Stimulated activated CD4-positive, alpha-beta T cell treated with anti-CD3 and anti-CD28 coated beads, Interleukin-12 subunit alpha, Interleukin-12 subunit beta, amount 100 ng/mL, for 48 hours (primary cell): ENCODE data around the gene SLC35E3.
"Not testable (repeated sequence)": the region's sequence is repeated elsewhere in the genome, so short reads cannot be mapped to it uniquely, and the experiment has no call there.

Experiments
- DNase-seq, 3 donors: peaks; one replicate each; pipeline ENCODE4 v3.0.0-alpha.2; 2020; ENCODE audit warnings: low read depth in 2 of 3, low spot score in 1 of 3

Gene SLC35E3

DNA sequence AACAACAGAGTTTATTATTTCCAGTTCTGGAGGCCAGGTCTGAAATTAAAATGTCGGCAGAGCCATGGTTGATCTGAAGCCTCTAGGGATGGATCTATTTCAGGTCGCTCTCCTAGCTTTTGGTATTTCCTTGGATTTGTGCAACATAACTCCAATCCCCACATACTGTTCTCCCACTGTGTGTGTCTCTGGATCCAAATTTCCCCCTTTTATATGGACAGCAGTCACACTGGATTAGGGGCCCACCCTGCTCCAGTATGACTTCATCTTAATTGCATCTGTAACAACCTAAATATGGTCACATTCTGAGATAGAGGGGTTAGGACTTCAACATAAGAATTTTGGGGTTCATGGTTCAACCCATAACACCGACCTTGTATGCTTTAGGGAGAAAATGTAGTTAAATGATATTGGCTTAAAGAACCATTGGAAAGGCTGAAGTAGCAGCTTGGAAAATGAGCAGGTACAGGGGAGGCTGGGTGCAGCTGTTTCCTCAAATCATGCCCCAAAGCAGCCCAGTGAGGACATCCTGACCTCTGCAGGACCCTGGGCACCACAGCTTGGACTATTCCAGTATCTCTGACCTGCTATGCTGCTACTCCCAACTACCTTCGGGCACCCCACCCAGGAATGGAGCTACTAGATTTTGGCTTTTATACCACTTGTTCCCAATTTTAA is 48.1 kb downstream of the SLC35E3 start:
- no peak for DNase-seq

DNA sequence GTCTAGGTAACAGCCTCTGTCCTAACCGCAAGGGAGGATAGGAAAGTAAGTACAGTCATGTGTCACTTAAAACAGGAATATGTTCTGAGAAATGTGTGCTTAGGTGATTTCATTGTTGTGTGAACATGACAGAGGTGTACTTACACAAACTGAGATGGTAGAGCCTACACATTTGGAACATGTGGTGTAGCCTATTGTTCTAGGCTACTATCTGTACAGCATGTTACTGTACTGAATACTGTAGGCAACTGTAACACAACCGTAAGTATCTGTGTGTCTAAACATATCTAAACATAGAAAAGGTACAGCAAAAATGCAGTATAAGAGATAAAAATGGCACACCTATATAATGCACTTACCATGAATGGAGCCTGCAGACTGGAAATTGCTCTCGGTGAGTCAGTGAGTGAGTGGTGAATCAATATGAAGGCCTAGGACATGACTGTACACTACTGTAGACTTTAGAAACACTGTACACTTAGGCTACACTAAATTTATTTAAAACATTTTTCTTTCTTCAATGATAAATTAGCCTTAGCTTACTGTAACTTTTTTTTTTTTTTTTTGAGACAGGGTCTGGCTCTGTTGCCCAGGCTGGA is 48.8 kb downstream of the SLC35E3 start:
- no peak for DNase-seq

DNA sequence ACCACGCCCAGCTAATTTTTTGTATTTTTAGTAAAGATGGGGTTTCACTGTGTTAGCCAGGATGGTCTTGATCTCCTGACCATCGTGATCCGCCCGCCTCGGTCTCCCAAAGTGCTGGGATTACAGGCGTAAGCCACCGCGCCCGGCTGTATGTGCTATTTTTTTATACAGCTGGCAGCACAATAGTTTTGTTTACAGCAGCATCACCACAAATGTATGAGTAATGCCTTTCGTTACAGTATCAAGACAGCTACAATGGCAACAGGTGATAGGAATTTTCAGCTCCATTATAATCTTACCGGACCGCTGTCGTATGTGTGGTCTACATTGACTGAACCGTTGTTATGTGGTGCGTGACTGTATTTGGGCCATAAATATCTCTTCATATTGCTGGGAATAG is 50.4 kb downstream of the SLC35E3 start:
- DNase-seq: no peak

DNA sequence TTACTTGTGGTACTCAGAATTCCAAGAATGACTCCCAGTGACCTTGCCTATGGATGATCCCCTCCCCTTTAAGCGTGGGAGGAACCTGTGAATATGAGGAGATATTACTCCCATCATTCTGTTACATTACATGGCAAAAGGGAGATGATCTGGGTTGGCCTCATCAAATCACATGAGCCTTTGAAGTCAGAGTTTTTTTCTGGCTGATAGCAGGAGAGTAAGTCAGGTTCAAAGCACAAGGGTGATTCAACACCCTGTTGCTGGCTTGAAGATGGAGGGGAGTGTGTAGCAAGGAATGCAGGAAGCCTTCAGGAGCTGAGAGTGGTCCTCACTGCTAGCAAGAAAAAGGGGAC is 52.9 kb downstream of the SLC35E3 start:
- DNase-seq: no peak

DNA sequence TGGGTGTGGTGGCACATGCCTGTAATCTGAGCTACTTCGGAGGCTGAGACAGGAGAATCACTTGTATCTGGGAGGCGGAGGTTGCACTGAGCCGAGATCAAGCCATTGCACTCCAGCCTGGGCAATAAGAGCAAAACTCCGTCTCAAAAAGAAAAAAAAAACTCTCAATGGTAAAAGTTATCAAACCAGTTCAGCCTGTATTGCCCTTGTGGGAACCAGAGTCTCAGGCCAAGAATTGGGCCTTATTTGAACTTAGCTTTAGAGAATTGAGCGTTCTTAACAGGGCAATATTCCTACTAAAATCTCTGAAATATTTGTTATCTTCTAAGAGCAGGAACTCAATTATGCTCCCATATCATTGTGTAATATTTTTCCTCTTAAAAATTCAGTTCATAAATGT is 54.3 kb downstream of the SLC35E3 start:
- DNase-seq: no peak

DNA sequence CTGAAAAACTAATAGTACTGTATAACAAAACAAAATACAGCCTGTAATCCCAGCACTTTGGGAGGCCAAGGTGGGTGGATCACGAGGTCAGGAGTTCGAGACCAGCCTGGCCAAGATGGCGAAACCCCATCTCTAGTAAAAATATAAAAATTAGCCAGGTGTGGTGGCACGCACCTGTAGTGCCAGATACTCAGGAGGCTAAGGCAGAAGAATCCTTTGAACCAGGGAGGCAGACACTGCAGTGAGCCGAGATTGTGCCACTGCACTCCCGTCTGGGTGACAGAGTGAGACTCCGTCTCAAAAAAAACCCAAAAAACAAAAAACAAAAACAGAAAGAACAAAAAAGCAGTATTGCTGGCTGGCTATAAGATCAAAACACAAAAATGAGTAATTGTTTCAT is 55.1 kb downstream of the SLC35E3 start:
- not testable (repeated sequence) for DNase-seq

DNA sequence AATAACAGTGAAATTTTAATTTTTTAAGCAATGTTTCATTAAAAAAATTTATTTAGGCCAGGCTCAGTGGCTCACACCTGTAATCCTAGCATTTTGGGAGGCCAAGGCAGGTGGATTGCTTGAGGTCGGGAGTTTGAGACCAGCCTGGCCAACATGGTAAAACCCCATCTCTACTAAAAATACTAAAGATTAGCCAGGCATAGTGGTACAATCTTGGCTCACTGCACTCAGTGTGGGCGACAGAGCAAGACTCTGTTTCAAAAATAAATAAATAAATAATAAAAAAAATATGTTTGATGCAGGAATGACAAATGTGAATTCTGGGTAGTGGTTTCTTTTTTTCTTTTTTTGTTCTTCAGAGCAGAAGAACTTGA is 56.4 kb downstream of the SLC35E3 start:
- DNase-seq: not testable (repeated sequence)

DNA sequence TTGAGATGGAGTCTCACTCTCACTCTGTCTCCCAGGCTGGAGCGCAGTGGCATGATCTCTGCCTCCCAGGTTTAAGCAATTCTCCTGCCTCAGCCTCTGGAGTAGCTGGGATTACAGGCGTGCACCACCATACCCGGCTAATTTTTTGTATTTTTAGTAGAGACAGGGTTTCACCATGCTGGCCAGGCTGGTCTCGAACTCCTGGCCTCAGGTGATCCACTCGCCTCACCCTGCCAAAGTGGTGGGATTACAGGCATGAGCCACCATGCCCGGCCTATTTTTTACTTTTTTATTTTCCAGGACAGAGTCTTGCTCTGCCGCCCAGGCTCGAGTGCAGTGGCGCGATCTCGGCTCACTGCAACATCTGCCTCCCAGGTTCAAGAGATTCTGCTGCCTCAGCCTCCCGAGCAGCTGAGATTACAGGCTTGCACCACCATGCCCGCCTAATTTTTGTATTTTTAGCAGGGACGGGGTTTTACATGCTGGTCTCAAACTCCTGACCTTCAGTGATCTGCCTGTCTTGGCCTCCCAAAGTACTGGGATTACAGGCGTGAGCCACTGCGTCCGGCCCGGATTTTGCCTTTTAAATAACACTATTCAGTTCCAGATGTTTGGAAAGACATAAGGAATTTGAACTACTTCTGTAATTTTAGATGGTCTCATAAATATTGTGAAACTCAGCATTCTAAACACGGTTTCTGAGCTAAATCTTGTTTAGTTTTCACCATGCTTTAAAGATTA is 57.1 kb downstream of the SLC35E3 start:
- DNase-seq: not testable (repeated sequence)

DNA sequence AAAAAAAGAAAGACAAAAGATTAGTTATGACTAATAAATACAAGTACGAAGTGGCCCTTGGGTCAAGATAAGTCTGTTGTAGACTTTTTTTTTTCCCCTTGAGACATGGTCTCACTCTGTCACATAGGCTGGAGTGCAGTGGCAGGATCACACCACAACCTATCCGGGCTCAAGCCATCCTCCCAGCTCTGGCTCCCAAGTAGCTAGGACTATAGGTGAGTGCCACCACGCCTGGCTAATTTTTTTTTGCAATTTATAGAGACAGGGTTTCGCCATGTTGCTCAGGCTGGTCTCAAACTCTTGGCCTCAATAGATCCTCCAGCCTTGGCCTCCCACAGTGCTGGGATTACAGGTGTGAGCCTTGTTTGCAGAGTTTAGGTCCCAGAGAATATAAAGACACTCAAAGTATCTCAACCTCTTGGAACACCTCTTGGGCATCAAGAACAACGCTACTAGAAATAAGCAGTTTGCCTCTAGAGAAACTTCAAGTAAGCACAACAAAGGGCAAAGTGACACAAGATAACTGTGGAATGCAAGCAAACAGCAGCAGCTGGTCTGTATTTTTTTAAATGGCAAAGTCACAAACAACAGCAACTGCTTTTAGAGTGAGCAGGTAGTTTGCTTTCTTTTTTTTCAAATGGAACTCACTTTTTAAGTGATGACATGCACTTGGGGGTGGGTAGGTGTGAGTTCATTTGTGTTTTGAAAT is 58.1 kb downstream of the SLC35E3 start:
- no peak for DNase-seq

DNA sequence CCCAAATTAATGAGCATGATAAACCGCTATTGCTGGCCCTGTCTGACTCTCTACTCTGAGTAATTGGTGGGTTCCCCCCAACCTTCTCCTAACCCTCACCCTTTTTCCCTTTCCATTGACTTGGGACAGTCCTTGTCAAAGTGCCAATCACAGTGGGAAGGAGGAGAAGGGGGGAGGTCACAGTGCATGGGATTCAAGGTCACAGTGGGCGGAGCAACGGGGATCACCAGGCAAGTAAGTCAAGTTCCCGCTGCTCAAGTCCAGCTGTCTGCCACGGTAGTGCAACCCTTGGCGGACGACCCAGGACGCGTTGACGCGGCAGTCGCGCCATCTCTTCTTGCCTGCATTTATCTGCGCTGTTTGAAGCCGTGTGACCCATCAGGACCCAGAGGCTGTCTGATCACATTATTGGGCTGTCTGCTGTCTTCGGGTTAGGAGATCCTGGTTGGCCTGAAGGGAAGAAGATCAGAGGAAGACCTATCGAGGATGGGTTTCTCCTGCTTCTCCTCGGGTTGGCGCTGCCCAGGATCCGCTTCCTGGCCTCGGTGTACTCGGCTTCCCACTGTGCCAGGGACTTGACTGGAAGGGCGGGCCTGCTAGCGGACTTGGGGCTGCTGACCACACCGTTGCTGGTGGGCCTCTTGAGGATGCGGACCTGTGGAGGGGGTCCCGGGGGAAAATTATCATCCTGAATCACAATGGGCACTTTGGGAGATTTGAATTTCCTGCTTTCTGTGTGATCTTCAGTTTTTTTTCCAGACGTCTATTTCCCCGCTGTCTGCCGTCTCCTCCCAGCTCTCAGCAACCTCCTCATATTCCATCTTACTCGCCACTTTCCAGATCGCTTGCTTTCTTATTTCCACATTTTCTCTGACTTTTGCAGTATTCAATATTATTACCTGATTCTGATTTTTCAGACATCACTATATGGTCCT is 58.9 kb downstream of the SLC35E3 start:
- no peak for DNase-seq

DNA sequence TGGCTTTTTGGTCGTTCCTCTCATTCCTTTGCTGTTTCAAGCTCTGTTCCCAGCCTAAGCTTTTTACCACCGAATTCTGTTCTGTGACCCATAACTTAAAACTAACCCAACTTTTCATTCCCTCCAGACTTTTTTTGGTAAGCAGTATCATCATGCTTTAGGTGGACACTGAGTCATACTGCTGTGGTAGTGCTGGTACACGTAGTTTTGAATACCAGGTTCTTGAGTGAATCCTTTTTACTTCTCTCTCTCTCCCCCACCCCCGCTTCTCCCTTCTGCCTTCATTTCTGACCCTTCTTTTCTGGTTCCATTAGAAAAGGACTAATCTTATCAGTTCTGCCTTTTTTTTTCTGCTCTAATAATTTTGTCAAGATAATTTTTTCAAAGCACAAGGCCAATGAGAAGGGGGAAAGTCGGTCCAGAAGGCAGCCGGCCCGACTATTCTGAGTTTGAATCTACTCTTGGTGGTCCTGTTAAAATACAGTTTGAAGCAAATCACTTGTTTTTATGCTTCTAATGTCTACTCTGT is 59.7 kb downstream of the SLC35E3 start:
- DNase-seq: no peak

DNA sequence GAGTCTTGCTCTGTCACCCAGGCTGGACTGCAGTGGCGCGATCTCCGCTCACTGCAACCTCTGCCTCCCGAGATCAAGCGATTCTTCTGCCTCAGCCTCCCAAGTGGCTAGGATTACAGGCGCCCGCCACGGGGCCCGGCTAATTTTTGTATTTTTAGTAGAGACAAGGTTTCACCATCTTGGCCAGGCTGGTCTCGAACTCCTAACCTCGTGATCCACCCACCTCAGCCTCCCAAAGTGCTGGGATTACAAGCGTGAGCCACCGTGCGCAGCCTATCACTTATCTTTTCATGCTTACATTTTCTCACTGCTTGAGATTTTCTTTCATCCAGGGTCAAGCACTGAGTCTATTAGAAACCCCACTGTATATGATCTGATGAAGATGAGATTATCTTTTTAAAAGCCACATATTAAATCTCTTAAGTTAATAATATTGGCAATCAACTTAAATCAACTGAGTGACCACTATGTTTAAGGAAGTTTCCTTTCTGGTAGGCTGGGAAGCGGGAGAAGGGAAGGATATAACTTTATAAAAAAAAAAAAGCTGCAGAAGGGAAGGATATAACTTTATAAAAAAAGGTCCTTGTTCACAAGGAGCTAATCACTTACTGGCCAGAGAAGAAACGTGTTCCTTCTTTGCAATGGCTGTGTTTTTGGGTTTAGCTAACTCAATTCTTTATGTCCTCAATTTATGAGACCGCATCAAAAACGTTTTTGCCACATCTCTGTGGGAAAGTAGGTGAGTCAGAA is 60.7 kb downstream of the SLC35E3 start:
- no peak for DNase-seq

DNA sequence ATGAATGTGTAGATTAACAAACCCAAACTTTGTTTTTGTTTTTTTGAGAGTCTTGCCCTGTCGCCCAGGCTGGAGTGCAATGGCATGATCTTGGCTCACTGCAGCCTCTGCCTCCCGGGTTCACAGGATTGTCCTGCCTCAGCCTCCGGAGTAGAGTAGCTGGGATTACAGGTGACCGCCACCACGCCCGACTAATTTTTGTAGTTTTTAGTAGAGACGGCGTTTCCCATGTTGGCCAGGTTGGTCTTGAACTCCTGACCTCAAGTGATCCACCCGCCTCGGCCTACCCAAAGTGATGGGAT is 61.2 kb downstream of the SLC35E3 start:
- not testable (repeated sequence) for DNase-seq

DNA sequence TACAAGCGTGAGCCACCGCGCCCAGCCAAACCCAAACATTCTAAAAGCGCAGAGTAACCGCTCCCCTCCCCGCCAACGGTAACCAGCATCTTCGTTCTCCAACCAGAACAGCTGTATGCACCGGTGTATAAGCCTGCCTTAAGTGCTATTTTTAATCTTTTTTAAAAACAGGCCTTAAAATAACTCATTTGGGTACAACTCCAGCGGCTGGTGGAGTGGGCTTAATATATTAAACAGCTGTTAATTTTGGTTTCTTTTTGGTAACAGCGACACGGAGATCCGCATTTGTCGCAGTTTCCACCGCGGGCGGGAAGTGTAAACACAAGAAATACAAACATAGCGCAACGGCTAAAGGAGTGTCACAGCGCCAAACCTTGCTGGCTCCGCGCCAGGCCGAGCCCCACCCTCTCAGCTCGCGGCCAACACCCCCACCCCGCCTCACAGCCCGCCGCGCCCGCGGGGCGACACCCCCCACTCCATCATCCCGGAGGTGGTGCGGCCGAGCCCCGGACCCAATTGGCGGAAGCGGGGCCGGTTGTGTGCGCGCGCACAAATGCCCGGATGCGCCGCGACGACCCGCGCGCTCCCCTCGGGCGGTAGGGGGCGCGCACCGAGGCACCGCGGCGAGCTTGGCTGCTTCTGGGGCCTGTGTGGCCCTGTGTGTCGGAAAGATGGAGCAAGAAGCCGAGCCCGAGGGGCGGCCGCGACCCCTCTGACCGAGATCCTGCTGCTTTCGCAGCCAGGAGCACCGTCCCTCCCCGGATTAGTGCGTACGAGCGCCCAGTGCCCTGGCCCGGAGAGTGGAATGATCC is 61.8 kb downstream of the SLC35E3 start, which contains the start of gene MDM2:
MDM2 (plus strand) TSS at position 602 of the 812 bp plus-strand sequence. CDS start 301 bp downstream, outside the sequence.
- peak; percentile 86 to 91 (median 90) for DNase-seq

DNA sequence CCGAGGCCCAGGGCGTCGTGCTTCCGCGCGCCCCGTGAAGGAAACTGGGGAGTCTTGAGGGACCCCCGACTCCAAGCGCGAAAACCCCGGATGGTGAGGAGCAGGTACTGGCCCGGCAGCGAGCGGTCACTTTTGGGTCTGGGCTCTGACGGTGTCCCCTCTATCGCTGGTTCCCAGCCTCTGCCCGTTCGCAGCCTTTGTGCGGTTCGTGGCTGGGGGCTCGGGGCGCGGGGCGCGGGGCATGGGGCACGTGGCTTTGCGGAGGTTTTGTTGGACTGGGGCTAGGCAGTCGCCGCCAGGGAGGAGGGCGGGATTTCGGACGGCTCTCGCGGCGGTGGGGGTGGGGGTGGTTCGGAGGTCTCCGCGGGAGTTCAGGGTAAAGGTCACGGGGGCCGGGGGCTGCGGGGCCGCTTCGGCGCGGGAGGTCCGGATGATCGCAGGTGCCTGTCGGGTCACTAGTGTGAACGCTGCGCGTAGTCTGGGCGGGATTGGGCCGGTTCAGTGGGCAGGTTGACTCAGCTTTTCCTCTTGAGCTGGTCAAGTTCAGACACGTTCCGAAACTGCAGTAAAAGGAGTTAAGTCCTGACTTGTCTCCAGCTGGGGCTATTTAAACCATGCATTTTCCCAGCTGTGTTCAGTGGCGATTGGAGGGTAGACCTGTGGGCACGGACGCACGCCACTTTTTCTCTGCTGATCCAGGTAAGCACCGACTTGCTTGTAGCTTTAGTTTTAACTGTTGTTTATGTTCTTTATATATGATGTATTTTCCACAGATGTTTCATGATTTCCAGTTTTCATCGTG is 62.6 kb downstream of the SLC35E3 start:
- peak; percentile 52 to 61 (median 61) for DNase-seq

DNA sequence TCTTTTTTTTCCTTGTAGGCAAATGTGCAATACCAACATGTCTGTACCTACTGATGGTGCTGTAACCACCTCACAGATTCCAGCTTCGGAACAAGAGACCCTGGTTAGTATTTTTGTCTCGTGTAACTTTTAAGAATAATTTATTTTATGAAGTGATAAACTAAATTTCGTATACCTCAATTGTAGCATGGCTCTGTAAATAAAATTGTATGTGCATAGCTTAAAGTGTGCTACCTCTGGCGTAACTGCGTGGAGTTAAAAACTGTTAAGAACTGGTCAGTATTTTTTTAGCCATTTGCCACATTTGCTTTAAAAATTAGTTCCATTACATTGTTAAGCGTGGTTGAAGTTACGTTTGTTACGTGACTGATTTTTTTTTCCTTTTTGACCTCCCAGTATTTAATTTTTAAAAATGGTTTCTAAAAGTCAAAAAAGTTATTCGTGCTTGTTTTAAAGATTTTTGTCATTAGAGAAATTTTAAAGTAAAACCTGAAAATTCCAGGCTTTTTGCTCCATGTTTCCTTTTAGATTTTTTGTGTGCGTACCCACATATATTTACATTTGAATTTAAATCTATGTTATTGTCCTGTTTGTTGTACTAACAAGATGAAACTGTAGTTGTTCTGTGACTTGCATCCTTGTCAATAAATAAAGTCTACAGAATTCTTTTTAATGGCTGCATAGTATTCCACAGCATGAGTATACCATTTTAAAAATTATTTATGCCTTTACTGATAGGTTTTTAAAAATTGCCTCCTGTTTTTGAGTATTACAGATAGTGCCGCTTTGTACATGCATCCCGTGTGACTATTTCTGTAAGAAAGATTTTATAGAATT is 63.4 kb downstream of the SLC35E3 start:
- no peak for DNase-seq

DNA sequence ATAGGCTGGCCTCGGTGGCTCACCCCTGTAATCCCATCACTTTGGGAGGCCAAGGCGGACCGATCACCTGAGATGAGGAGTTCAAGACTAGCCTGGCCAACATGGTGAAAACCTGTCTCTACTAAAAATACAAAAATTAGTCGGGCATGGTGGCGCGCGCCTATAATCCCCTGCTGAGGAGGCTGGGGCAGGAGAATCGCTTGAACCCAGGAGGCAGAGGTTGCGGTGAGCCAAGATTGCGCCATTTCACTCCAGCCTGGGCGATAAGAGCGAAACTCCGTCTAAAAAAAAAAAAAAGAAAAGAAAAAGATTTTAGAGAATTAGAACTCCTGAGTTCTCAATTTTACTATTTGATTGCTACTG is 64.0 kb downstream of the SLC35E3 start:
- not testable (repeated sequence) for DNase-seq
